ENCODE measurements around the gene DLEU7. TPM values are rescaled to one million over a fixed set of nuclear protein-coding genes. Genes with fewer than 3 reads are reported as not detected.

Gene DLEU7
- total RNA-seq, 1 experiment from 2014 or later: 3.6 TPM

DNA sequence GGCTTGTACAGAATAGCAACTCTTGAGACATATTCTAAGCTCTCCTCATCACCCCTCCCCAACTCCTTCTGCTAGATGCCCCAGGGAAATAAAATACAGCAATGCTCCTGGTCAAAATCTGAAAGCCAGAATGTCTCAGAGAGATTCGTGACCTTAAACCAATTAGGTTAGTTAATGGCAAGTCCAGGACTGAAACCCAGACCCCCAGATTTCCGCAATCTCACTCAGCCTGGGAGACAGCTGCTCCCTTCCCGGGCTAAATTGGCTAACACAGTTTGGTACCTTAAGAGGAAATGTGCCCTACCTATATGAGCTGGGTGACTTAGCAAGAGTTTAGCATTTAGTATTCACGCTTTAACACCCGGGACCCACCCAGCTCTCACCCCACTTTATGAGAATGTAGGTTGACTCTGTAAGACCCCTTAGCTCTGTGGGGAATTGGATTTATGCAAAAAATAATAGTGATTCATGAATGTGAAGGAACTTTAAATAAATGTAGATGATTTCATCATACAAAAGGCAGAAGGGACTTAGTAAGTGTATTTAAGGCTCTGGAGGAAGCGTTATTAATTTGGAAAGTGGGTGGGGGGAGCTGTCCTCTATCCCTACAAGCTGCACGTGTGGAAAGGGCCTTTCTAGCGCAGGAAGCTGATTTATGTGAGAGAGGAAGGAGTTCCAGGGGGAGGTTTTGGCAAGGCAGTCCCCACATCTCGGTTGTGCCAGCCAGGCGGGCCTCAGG lies 1.1 kb downstream of the DLEU7 start:
- H3K4me3 Mint-ChIP-seq: peak overlapping the region; percentile 67
- ChIA-PET POLR2A (no interaction called here), CTCF (interaction anchor here (0.6 to 1.4 kb wide), 3 partner anchors 69 to 845 kb away, joined by 3 to 15 read pairs (median 3); partner anchors contain the start of gene TRIM13)
- peaks cover 24% of the 10 kb centered on the region for H3K27me3 Mint-ChIP-seq (ENCODE audit: low read depth)
- H3K36me3 Mint-ChIP-seq: 0 out of 2 replicates have a peak, but pooled peaks cover 7% of the 10 kb centered on the region
- no peak overlapping the region for H3K27ac Mint-ChIP-seq
- TF ChIP-seq NR2C2 (CRISPR knock-in tag; IDR thresholded peaks at IDR 0.05): no peak
- TF ChIP-seq MAX (CRISPR knock-in tag; IDR thresholded peaks at IDR 0.05): no peak
- TF ChIP-seq, protein P1, sequence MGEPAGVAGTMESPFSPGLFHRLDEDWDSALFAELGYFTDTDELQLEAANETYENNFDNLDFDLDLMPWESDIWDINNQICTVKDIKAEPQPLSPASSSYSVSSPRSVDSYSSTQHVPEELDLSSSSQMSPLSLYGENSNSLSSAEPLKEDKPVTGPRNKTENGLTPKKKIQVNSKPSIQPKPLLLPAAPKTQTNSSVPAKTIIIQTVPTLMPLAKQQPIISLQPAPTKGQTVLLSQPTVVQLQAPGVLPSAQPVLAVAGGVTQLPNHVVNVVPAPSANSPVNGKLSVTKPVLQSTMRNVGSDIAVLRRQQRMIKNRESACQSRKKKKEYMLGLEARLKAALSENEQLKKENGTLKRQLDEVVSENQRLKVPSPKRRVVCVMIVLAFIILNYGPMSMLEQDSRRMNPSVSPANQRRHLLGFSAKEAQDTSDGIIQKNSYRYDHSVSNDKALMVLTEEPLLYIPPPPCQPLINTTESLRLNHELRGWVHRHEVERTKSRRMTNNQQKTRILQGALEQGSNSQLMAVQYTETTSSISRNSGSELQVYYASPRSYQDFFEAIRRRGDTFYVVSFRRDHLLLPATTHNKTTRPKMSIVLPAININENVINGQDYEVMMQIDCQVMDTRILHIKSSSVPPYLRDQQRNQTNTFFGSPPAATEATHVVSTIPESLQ (CRISPR knock-in tag; IDR thresholded peaks at IDR 0.05): no peak
- TF ChIP-seq ZNF416 (CRISPR knock-in tag; IDR thresholded peaks at IDR 0.05): no peak
- TF ChIP-seq USF2 (CRISPR knock-in tag; IDR thresholded peaks at IDR 0.05): no peak
- DNase-seq (ENCODE audit: low spot score) (no peak), ATAC-seq (no peak)
- no peaks in the 10 kb centered on the region for H3K9me3 Mint-ChIP-seq
- H3K4me1 Mint-ChIP-seq: peaks cover 26% of the 10 kb centered on the region

- Mint-ChIP-seq H3K27me3 (ENCODE audit: low read depth) (peaks cover 24% of the 10 kb centered on the region), H3K4me3 (peak overlapping the region; percentile 16; the same call in 1 of the 2 replicates), H3K9me3 (no peaks in the 10 kb centered on the region), H3K4me1 (peaks cover 26% of the 10 kb centered on the region), H3K36me3 (0 out of 2 replicates have a peak, but pooled peaks cover 7% of the 10 kb centered on the region), H3K27ac (no peak overlapping the region)
- DNase-seq (ENCODE audit: low spot score) (no peak), ATAC-seq (no peak)
- POLR2A ChIA-PET: no interaction called here
- CTCF ChIA-PET: interaction anchor here (1.4 kb wide), 1 partner anchor 70 kb away, joined by 15 read pairs; no protein-coding TSS in a partner anchor
- TF ChIP-seq ZMAT4 (CRISPR knock-in tag; IDR thresholded peaks at IDR 0.05) (no peak), ZNF138 (CRISPR knock-in tag; conservative IDR thresholded peaks at IDR 0.05) (no peak), CREM (CRISPR knock-in tag; IDR thresholded peaks at IDR 0.05) (no peak), ZSCAN18 (CRISPR knock-in tag; IDR thresholded peaks at IDR 0.05) (no peak), FOXJ3 (CRISPR knock-in tag; IDR thresholded peaks at IDR 0.05; ENCODE audit: borderline replicate concordance) (no peak), ZNF423 (CRISPR knock-in tag; IDR thresholded peaks at IDR 0.05) (no peak), KAT7 (CRISPR knock-in tag; IDR thresholded peaks at IDR 0.05; ENCODE audit: borderline replicate concordance) (no peak), IRF2 (CRISPR knock-in tag; IDR thresholded peaks at IDR 0.05; ENCODE audit: borderline replicate concordance, low read depth) (no peak), ZNF532 (CRISPR knock-in tag; IDR thresholded peaks at IDR 0.05; ENCODE audit: borderline replicate concordance) (no peak), TEAD4 (CRISPR knock-in tag; IDR thresholded peaks at IDR 0.05) (no peak), E2F4 (CRISPR knock-in tag; IDR thresholded peaks at IDR 0.05; ENCODE audit: borderline replicate concordance, low read depth) (no peak), NR2C2 (CRISPR knock-in tag; IDR thresholded peaks at IDR 0.05) (no peak), EMX1 (CRISPR knock-in tag; IDR thresholded peaks at IDR 0.05) (no peak), ZNF425 (CRISPR knock-in tag; conservative IDR thresholded peaks at IDR 0.05) (no peak)
- TF ChIP-seq, protein P2, sequence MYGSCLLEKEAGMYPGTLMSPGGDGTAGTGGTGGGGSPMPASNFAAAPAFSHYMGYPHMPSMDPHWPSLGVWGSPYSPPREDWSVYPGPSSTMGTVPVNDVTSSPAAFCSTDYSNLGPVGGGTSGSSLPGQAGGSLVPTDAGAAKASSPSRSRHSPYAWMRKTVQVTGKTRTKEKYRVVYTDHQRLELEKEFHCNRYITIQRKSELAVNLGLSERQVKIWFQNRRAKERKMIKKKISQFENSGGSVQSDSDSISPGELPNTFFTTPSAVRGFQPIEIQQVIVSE (CRISPR knock-in tag; IDR thresholded peaks at IDR 0.05; ENCODE audit: borderline replicate concordance): no peak
These were observed 1.7 kb downstream of the DLEU7 start for GRCh38 chr13:50841786-50842185.
